HG03135 (cell line): ENCODE results near the gene MPPED1.

ENCODE experiments used
- ATAC-seq: cut with Tn5 transposase; IDR thresholded peaks from one replicate; pipeline ENCODE4 v1.9.1; 2021; ENCODE audit warnings: mild to moderate bottlenecking, moderate library complexity; ENCODE audit not compliant: unreplicated experiment

Gene MPPED1, protein sequence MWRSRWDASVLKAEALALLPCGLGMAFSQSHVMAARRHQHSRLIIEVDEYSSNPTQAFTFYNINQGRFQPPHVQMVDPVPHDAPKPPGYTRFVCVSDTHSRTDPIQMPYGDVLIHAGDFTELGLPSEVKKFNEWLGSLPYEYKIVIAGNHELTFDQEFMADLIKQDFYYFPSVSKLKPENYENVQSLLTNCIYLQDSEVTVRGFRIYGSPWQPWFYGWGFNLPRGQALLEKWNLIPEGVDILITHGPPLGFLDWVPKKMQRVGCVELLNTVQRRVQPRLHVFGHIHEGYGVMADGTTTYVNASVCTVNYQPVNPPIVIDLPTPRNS

GRCh38 chr22:43411869-43412807 lies at the start of gene MPPED1:
Gene MPPED1, plus strand, starts transcription at chr22:43412014. Its CDS starts 12,972 bp downstream, at chr22:43424986.
- ATAC-seq, result no peak

GRCh38 chr22:43363315-43364168 lies 48.3 kb upstream of the MPPED1 start:
- ATAC-seq, result no peak

DNA sequence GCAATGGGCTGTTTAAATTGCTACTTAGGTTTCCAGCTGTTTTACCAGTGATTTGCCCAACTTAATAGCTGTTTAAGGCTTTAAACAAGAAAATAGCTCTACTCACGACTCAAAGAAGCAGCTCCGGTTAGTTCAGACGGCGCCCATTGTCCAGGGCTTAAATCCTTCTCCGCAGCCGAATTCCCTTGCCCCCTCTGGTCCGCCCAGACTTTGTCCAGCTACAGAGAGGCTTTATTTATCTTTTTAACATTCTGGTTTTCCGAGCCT lies 47.7 kb upstream of the MPPED1 start:
- ATAC-seq, result no peak

DNA sequence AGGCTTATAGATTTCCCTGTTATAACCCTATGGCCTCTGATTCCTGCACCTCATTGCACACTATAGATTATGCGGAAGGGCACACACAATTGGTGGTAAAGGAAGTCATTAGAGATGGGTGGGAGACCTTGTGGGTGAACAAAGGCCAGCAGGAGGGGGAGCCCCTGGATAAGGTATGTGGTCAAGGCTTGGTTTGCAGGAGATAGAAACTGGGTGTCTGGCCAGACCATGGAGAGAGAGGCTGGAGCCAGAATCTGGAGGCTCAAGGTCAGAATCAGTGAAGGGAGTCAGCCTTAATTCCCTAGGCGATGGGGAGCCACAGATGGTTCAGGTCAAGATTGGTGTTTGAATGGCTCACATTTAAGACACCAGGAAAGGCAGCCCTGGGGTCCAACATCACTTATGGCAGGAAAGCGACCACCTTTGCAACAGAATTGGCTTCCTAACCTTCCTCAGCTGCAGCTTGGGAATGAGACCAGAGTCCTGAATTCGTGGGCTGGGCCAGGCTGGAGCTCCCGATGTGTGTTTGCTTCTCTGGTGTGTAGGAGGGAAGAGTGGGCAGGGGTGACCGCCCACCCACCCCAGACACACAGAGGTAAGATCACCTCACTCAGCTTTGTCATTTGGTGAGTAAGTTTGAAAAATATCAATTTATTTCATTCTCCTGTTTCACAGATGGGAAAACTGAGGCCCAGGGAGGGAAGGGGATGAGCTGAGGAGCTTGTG lies 45.9 kb upstream of the MPPED1 start:
- no peak for ATAC-seq

GRCh38 chr22:43370036-43370435 lies 41.8 kb upstream of the MPPED1 start:
- ATAC-seq, result no peak

GRCh38 chr22:43375951-43376455 lies 35.8 kb upstream of the MPPED1 start:
- ATAC-seq, result no peak

GRCh38 chr22:43376765-43377547 lies 34.9 kb upstream of the MPPED1 start:
- ATAC-seq, result no peak

GRCh38 chr22:43377548-43377895 lies 34.3 kb upstream of the MPPED1 start:
- ATAC-seq, result no peak

DNA sequence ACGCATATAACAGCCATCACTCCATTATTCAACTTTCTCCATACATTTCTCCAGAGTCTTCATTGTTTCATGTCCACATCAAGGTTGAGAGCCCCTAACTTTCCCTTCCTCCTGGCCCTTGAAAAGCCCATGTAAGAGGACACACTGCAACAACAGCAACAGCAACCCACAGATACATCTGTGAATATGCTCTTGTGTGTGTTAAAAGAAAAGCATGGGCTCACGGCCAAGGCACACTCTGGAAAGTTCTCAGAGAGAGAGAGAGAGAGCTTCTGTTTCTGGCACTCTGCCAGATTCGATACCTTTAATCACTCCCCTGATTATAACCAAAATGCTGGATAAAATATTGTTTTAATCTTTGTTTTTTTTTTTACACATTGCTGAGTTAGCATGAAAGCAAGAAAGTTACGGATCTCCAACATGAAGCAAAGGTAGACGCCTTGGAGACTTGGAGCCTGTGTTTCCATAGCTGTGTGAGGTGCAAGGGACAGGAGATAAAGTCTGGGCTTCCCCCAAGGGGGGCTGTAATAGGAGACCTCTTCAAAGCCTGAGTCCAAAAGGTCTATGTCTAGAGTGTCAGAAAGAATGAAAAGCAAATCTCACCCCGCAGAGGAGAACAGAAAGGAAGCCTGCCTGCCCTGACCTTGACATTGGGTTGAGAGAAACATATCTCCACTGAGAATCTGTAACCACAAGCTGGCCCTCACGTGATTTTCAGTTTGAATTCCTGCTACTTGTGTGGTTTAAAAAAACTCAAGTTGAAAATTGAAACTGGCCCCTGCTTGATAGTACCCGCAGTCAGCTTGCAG lies 33.7 kb upstream of the MPPED1 start:
- peak; percentile 63 for ATAC-seq

DNA sequence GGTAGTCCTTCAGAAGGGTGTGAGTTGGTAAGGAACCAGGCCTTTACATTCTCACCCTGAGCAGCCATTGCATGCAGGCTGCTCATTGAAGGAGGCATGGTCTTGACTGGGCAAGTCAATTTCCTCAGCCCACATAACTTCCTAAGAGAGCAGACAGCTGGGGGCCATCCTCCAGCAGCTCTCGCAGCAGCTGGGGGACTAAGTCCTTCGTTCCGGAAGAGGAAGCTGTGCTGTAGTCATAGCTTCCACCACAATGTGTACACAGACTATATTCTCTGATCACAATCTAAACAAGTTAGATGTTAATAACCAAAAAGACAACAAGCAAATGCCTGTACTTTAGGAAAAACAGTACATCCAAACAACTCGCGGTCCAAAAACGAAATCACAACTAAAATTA lies 30.1 kb upstream of the MPPED1 start:
- no peak for ATAC-seq

- ATAC-seq, result no peak
Observed at GRCh38 chr22:43384863-43385262, 27.0 kb upstream of the MPPED1 start.

DNA sequence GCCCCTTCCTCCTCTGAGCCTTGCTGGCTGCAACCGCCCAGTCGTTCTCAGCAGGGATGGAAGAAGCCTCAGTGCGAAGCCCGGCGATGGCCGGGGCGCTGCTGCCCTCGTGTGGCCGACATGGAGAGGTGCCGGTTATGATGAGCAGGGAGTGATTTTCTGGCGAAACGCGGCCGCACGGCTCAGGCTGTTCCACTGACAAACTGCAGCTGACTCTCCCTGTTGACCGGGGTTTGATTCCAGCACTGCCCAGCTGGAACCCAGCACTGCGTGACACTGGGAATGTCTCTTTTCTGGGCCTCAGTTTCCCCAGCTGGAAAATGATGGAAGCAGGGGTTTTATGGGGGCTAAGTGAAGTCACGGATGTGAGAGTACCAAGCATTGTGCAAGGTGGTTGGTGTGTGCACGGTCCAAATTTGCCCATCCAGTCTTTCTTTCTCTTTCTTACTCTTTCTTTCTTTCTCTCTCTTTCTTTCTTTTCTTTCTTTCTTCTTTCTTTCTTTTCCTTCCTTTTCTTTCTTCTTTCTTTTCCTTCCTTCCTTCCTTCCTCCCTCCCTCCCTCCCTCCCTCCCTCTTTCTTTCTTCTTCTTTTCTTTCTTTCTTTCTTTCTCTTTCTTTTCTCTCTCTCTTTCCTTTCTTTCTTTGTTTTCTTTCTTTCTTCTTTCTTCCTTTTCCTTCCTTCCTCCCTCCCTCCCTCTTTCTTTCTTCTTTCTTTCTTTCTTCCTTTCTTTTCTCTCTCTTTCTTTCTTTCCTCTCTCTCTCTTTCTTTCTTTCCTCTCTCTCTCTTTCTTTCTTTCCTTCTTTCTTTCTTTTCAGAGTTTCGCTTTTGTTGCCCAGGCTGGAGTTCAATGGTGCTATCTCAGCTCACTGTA lies 25.8 kb upstream of the MPPED1 start:
- no peak for ATAC-seq

DNA sequence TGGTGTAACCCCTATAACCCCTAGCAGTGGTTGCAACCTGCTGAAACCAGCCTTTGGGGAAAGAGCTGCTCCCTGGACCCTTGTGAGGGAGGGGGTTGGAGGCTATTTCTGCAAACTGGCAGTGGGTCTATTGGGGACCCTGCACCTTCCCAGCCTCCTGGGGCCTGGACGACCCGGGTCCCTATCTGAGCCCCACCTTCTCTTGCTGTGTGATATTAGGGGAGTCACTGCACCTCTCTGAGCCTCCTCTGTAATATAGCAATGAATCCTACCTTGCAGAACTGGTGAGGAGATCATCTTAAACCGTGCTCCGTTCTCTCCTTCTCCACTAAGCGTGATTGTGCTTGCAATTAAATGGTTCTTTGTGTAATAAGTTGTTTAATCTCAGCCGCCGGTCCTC lies 24.0 kb upstream of the MPPED1 start:
- no peak for ATAC-seq

- no peak for ATAC-seq
Observed at GRCh38 chr22:43388420-43388851, 23.4 kb upstream of the MPPED1 start.

DNA sequence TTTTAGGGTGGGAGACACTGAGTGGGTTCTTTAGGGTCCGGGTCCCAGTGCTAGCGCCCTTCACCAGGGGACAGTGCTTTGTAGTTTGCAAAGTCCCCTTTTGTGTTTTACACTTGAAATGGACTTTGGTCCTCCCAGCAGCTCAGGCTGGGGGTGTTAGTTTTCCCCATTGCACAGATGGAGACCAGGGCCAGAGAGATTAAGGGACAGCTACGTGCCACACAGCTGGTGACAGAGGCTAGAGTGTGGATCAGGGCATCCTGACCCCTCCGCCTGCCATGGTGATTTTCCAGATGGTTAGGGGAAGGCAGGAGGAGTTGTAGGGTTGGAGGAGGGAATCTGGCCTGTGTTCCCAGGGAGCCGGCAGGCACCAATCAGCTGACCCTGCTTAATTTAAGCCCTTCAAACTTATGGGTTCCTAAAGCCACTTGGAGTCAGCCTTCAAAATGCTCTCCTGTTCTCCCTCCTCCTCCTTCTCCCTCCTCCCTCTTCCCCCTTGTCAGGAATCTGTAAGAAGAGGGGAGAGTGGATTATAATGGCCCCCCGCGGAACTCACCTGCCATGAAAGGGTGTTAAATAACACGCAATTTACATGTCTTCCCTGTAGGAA lies 22.5 kb upstream of the MPPED1 start:
- ATAC-seq, result no peak

- ATAC-seq, result no peak
Observed at GRCh38 chr22:43390166-43390565, 21.6 kb upstream of the MPPED1 start.

DNA sequence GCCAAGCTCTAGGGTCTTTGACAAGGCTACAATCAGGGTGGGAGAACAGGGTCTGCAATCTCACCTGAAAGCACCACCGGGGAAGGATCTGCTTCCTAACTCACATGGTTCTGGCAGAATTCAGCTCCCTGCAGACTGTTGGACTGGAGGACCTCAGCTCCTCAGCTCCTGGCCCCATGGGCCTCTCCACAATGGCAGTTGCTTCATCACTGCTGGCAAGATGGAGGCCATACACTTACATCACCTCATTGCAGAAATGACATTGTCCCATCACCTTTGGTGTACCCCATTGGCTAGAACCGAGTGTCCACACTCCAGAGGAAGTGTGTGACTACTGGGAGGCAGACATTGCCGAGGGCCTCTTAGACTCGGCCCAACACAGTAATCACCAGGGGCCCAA lies 20.9 kb upstream of the MPPED1 start:
- no peak for ATAC-seq

DNA sequence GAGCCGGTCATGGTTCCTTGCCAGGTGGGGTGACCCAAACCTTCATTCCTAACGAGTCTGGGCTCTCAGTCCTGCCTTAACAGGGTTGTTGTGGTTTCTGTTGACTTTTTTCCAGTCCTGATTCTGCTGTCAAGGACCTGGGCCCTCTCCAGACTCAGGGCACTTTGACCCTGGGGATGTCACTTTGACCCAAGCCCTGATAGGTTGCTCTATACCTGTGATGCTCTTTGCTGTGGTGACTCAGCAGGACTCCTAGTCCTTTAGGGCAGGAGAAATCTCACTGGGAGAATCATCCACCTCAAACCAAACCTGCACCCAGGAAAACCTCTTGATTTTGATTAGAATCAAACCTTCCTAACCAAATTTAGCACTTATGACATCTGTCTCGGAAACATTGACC lies 20.5 kb upstream of the MPPED1 start:
- no peak for ATAC-seq
